ENCODE data around the gene BBOF1. TPM values are rescaled to one million over a fixed set of nuclear protein-coding genes. Genes with fewer than 3 reads are reported as not detected.

Gene BBOF1
- total RNA-seq, 2 experiments from 2014 or later: 1.6 to 1.9 TPM

DNA sequence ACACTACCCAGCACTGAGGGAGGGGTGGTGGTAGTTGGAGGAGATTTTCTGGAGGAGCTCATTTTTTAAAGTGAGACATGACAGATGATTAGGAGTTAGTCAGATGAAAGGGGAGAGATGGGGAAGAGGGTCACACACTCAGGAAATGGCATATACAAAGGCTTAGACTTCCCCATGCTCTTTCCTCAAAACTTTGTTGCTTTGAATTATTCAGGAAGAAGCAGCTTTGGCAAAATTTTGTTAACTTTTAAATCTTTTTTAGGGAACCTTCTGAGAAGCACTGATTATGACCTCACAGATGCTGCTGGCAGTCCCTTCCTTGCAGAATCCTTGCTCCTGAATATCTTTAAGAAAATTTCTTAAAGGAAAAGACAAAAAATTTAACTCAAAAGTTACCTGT lies 45.3 kb downstream of the BBOF1 start:
- Mint-ChIP-seq H3K9me3 (no peaks in the 10 kb centered on the region), H3K27me3 (no peaks in the 10 kb centered on the region), H3K27ac (no peak overlapping the region), H3K4me3 (no peak overlapping the region), H3K36me3 (peaks cover 2% of the 10 kb centered on the region), H3K4me1 (no peaks in the 10 kb centered on the region)
- no peak for DNase-seq

DNA sequence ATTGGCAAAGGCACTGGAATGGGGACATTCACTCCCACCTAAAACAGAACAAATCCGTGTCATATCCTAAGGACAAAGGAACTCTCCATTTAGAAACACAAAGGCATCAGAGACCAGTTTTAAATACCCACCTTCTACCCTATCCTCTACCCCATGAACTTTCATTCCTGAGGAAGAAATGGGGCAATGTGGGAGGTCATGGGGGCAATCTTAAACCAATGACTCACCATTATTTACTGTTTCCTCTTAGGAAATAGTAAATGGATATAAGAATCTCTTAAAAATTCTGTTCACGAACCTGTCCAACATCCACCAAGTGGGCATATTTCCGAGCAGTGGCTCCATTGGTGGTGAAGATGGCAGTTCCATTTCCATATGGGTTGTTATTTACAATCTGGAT lies 45.7 kb downstream of the BBOF1 start:
- peaks cover 2% of the 10 kb centered on the region for H3K36me3 Mint-ChIP-seq
- no peaks in the 10 kb centered on the region for H3K9me3 Mint-ChIP-seq
- DNase-seq: no peak
- H3K4me1 Mint-ChIP-seq: no peaks in the 10 kb centered on the region
- H3K4me3 Mint-ChIP-seq: no peak overlapping the region
- no peaks in the 10 kb centered on the region for H3K27me3 Mint-ChIP-seq
- H3K27ac Mint-ChIP-seq: no peak overlapping the region

DNA sequence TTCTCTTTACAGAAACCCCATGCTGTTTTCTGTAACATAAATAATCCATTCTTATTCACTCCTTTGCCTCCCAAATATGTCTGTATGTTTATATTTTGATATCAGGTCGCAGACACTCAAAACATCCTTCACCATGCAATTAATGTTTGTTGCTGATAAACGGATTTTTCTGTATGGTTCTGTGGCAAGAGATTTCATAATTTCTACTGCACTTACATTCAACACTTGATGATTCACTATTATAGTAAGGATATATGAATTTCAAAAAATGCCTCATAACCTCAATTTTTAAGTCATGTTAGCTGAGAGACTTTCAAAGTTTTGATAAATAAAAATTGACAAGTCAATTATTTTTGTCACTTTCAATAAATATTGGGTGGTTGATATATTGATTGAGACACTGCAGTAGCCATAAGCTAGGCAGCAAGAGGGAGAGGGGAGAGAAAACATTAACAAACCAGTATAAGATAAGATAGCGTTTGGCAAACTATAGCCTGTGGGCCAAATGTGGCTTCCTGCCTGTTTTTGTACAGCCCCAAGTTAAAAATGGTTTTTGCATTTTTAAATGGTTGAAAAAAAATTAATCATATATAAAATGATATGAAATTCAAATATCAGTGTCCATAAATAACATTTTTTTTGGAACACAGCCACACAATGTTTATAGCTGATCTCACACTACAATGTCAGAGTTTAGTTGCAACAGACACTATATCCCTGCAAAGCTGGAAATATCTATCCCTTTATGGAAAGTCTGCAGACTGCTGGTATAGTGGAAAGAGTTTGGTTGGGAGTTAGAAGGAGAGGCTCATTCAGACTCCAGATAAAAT lies 46.8 kb downstream of the BBOF1 start:
- Mint-ChIP-seq H3K36me3 (peaks cover 3% of the 10 kb centered on the region), H3K4me3 (no peak overlapping the region), H3K27ac (no peak overlapping the region), H3K27me3 (no peaks in the 10 kb centered on the region), H3K9me3 (no peaks in the 10 kb centered on the region), H3K4me1 (no peaks in the 10 kb centered on the region)
- no peak for DNase-seq

DNA sequence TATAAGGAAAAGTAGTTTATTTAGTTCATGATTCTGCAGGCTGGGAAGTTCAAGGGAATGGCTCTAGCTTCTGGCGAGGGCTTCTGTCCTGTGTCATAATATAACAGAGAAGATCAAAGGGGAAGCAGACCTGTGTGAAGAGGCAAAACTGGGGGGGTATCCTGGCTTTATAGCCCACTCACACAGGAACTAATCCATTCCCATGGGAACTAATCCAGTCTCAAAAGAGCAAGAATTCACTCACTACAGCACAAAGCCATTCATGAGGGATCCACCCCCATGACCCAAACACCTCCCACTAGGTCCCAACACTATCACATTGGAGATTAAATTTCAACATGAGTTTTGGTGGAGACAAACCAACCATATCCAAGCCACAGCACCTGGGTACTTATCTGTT lies 58.3 kb downstream of the BBOF1 start:
- Mint-ChIP-seq H3K4me1 (no peaks in the 10 kb centered on the region), H3K27ac (no peak overlapping the region), H3K36me3 (no peaks in the 10 kb centered on the region), H3K9me3 (no peaks in the 10 kb centered on the region), H3K4me3 (no peak overlapping the region), H3K27me3 (no peaks in the 10 kb centered on the region)
- DNase-seq: no peak

DNA sequence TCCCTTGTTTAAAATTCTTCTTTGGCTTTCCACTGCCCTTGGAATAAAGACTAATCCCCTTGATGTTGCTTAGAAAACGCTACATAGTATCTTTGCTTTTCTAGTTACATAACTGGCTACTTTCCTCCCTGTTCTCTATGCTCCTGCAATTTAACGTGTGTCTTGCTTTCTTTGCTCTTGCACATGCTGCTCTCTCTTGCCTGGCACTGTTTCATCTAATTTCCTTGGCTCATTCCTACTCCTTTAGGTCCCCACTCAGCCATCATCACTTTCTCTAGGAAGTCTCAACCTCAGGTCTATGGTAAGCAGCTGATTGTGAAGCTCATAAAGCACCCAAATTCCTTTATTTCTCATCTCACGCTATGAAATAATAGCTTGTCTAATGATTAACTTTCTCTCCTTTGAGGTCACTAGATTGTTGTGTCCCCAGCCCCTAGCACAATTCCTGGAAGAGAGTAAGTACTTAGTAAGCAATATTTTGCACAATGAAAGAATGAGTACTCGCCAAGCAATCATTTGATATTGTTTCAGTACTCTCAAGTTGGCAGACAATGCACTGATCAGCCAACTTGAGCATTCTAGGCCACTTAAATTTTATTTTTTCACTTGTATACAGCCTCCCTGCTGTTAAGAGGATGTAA lies 61.8 kb downstream of the BBOF1 start:
- no peak for DNase-seq
- Mint-ChIP-seq H3K36me3 (no peaks in the 10 kb centered on the region), H3K4me1 (peaks cover 21% of the 10 kb centered on the region), H3K27me3 (no peaks in the 10 kb centered on the region), H3K4me3 (no peak overlapping the region), H3K9me3 (no peaks in the 10 kb centered on the region), H3K27ac (no peak overlapping the region)

DNA sequence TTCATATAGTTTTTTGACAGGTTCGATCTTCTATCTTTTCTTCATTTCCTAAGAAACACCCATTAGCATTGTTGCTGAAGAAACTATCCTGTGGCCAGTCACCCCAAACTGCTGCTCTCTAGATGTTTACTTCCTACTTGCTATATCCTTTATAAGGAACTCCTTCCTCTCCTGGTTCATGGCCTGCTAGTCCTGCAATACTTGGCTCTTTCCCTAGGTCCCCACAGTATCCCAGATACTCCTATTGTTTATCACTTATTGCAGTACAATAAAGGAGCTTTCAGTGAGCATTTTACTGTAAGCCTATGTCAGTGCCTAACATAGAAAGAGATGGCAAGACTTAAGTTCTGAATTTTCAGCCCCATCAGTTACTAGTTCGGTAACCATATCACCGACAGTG lies 62.3 kb downstream of the BBOF1 start:
- Mint-ChIP-seq H3K36me3 (no peaks in the 10 kb centered on the region), H3K4me1 (peaks cover 27% of the 10 kb centered on the region), H3K9me3 (no peaks in the 10 kb centered on the region), H3K27me3 (no peaks in the 10 kb centered on the region), H3K4me3 (no peak overlapping the region), H3K27ac (no peak overlapping the region)
- DNase-seq: no peak

DNA sequence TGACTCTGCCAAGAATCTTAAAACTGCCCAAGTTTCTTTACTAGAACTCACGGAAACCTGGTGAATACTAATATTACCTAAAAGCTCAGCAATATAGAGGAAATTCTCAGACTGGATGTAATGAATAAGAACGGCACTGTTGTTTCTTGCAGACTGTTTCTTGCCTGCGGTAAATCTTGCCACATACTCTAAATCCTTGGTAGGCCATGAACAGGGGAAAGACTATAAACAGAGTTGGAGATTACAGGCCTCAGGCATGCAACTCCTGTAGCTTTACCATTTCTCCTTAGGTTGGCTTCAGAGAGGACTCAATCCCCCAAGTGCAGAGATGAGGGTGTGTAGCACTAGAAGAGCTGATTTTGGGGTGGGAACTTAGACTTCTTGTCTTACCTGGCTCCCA lies 64.0 kb downstream of the BBOF1 start:
- DNase-seq: no peak
- H3K4me3 Mint-ChIP-seq: peak overlapping the region; percentile 95
- H3K9me3 Mint-ChIP-seq: no peaks in the 10 kb centered on the region
- peaks cover 29% of the 10 kb centered on the region for H3K4me1 Mint-ChIP-seq
- no peaks in the 10 kb centered on the region for H3K27me3 Mint-ChIP-seq
- H3K27ac Mint-ChIP-seq: no peak overlapping the region
- peaks cover 1% of the 10 kb centered on the region for H3K36me3 Mint-ChIP-seq

DNA sequence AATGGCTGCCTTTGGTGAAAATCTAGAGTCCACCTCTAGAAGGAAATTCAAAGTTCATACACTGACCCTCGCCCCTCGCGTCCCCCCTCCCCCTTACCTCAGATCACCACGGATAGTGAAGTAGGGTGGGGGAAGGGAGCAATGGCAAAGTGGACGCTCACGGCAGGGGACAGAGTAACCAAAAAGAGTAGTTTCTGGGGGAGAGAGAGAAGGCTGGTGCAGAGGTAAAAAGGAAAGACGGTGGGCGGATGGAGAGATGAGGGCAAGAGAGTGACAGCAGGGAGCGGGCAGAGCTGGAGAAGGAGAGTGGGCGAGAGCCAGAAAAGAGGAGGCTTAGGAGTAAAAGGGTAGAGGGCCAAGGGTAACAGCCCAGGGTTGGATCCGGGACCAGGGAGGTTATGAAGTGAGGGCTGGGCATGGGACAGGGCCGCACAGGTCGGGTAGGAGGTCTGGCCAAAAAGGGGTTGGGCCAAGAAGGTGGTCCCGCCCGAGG lies 64.7 kb downstream of the BBOF1 start:
- Mint-ChIP-seq H3K27me3 (no peaks in the 10 kb centered on the region), H3K36me3 (peaks cover 5% of the 10 kb centered on the region), H3K27ac (peak overlapping the region; percentile 79), H3K4me1 (peaks cover 31% of the 10 kb centered on the region), H3K4me3 (peak overlapping the region; percentile 95), H3K9me3 (peaks cover 2% of the 10 kb centered on the region)
- DNase-seq: no peak

DNA sequence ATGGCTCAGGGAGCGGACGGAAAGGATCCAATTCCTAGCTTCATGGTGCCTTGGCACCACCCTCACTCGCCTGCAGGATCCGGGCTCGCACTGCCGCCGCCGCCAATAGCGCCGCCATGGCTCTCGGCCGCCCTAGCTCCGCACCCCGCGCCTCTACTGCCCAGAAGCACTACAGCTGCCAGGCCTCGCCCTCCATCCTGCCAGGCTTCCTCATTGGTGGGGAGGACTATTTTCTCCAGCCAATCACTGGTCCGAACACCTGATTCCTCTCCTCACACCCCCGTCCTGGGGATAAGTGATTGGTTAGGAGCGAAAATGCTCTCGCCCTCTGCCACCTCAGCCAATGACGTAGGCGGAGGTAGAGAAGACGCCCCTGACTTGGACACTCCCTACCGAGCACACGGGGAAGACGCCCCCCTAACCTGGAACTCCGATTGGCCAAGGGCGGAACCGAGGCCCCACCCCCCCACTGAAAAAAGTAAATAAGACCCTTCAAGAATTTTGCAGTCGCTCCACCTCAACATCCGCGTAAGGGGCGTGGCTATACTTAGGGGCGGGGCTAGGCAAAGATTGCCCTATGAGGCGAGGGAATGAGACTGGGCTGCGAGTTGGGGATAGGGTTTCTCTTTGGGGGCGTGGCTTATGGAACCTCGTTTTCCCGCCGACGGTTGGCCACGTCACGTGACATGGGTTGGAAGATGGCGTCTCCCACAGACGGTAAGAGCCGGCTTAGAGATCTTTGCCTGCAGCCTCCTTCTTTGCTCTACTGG lies 65.3 kb downstream of the BBOF1 start, which contains the start of the genes ALDH6A1 and LIN52:
Gene ALDH6A1, minus strand, starts transcription at position 177 of the 770 bp plus-strand sequence. Its CDS starts 59 bp downstream, at position 118.
Gene LIN52, plus strand, starts transcription at position 680 of the 770 bp plus-strand sequence. Its CDS starts 19 bp downstream, at position 699.
- Mint-ChIP-seq H3K4me1 (peaks cover 35% of the 10 kb centered on the region), H3K27ac (peak within 1 kb of the TSS; percentile 96), H3K9me3 (peaks cover 5% of the 10 kb centered on the region), H3K27me3 (no peaks in the 10 kb centered on the region), H3K4me3 (peak within 1 kb of the TSS; percentile 95), H3K36me3 (peaks cover 9% of the 10 kb centered on the region)
- peak; percentile 97 for DNase-seq

DNA sequence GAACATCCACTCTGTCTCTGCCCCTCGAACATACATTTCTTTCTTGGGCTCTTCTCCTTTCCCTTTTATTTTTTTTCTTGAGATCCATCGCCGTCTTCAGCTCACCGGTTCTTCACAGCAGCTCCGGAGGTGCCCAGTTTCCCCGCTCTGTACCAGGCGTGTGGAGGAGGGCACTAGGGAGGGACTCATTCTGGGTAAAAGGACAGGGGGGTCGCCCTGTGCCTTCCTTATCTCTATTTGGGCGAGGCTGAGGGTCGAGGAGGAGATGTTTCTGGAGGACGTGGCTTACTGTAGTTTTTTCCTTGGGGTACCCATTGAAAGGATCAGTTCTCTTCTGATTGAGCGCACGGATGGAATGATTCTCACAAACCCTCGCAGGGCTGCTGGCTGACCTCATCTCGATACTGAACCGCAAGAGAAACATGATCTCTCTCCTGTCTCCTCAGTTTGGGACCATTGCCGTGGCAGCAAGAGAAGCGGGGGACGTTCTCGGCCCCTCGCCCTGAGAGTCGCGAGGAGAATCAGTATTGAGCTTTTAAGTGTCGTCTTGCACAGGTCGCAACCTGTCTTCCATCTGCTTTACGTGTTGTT lies 66.0 kb downstream of the BBOF1 start:
- H3K36me3 Mint-ChIP-seq: peaks cover 9% of the 10 kb centered on the region
- H3K4me1 Mint-ChIP-seq: peaks cover 35% of the 10 kb centered on the region
- peak overlapping the region; percentile 96 for H3K27ac Mint-ChIP-seq
- no peaks in the 10 kb centered on the region for H3K27me3 Mint-ChIP-seq
- peaks cover 5% of the 10 kb centered on the region for H3K9me3 Mint-ChIP-seq
- DNase-seq: peak; percentile 37
- H3K4me3 Mint-ChIP-seq: peak overlapping the region; percentile 95

DNA sequence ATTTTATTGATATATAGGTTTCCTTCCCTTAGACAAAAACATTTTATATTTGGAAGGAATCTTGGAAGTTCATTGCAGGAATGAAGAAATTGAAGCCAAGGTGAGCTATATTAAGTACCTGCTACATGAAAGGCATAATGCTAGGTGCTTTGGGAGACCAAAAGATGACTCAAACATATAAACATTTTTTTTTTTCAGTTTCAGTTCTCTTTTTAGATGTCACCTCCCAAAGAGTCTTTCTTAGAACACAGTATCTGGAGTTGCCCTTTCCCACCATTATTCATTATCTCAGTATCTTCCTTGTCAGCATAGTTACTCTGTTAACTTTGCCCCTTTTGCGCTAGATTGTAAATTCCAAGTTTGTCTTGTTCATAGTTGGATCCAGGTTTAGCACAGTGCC lies 66.7 kb downstream of the BBOF1 start:
- Mint-ChIP-seq H3K36me3 (peaks cover 9% of the 10 kb centered on the region), H3K27me3 (no peaks in the 10 kb centered on the region), H3K4me3 (peak overlapping the region; percentile 95), H3K9me3 (peaks cover 5% of the 10 kb centered on the region), H3K27ac (peak overlapping the region; percentile 96), H3K4me1 (peaks cover 35% of the 10 kb centered on the region)
- DNase-seq: no peak

DNA sequence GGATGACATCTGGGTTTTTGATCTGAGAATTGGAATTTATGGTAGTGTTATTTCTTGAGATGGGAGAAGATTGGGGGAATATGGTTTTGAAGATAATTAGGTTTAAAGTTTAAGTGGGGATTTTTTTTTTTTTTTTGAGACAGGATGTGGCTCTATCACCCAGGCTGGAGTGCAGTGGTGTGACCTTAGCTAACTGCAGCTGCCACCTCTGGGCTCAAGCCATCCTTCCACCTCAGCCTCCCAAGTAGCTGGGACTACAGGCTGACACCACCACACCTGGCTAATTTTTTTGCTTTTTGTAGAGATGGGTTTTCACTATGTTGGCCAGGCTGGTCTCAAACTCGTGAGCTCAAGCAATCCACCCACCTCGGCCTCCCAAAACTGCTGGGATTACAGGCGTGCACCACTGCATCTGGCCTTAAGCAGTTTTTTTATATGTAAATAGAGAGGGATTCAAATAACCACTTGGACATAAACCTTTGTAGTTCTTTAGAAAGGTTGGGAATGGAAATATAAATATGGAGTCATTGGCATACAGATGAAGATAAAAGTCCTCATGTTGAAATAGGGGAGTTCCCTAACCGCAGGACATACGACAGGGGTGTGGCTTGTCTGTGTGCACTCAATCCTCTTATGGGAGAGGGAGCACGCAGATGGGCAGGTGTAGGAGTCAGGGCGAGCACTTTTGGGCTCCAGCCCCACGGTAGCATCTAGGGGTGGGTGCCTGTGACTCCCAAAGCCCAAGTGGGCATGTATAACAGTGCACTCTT lies 70.3 kb downstream of the BBOF1 start:
- Mint-ChIP-seq H3K36me3 (peaks cover 9% of the 10 kb centered on the region), H3K27ac (no peak overlapping the region), H3K4me3 (no peak overlapping the region), H3K9me3 (peaks cover 5% of the 10 kb centered on the region), H3K4me1 (peaks cover 23% of the 10 kb centered on the region), H3K27me3 (no peaks in the 10 kb centered on the region)
- no peak for DNase-seq

DNA sequence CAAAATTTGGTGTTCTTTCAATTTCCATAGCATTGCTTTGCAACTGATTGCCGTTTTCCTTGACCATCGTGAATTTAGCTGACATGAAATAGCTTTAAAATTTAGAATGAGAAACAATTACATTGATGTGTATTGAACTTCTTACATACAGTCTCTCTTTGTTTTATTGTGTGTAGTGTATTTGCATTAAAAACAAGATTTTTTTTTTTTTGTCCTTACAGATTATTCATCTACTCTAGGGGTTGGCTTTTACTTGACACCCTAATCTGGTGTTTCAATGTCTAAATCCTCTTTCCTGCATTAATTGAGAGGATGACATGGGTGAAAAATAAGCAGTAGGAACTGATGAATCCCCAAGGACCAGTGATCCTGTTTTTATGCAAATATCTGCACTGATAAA lies 86.2 kb downstream of the BBOF1 start:
- Mint-ChIP-seq H3K36me3 (peaks cover 8% of the 10 kb centered on the region), H3K27ac (no peak overlapping the region), H3K27me3 (no peaks in the 10 kb centered on the region), H3K9me3 (no peaks in the 10 kb centered on the region), H3K4me1 (no peaks in the 10 kb centered on the region), H3K4me3 (no peak overlapping the region)
- no peak for DNase-seq

DNA sequence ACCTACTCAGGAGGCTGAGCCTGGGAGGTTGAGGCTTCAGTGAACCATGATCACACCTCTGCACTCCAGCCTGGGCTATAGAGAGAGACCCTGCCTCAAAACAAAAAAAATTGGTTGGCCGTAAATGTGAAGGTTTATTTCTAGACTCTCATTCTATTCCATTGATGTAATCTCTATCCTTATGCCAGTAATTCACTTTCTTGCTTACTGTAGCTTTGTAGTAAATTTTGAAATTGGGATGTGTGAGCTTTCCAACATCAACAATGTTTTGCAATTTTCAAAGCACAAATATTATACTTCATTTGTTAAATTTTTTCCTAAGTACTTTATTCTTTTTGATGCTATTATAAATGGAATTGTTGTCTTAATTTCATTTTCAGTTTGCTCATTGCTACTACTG lies 90.2 kb downstream of the BBOF1 start:
- H3K9me3 Mint-ChIP-seq: no peaks in the 10 kb centered on the region
- H3K27me3 Mint-ChIP-seq: no peaks in the 10 kb centered on the region
- H3K36me3 Mint-ChIP-seq: peaks cover 6% of the 10 kb centered on the region
- no peak for DNase-seq
- H3K27ac Mint-ChIP-seq: no peak overlapping the region
- no peak overlapping the region for H3K4me3 Mint-ChIP-seq
- no peaks in the 10 kb centered on the region for H3K4me1 Mint-ChIP-seq

Measured in activated naive CD8-positive, alpha-beta T cell treated with anti-CD3 and anti-CD28 coated beads for 36 hours (primary cell).